ENCODE results near the gene CFB.
"Not testable (repeated sequence)": the region's sequence is repeated elsewhere in the genome, so short reads cannot be mapped to it uniquely, and the experiment has no call there.

- TF ChIP-seq ZFP3 (CRISPR knock-in tag; IDR thresholded peaks at IDR 0.05); TSHZ2 (CRISPR knock-in tag; IDR thresholded peaks at IDR 0.05); CSDC2 (CRISPR knock-in tag; IDR thresholded peaks at IDR 0.05); RARB (CRISPR knock-in tag; IDR thresholded peaks at IDR 0.05); POU6F1 (CRISPR knock-in tag; IDR thresholded peaks at IDR 0.05; ENCODE audit: borderline replicate concordance, low read depth); CREB5 (CRISPR knock-in tag; IDR thresholded peaks at IDR 0.05; ENCODE audit: low read depth); ZNF70 (CRISPR knock-in tag; IDR thresholded peaks at IDR 0.05); SNAI2 (CRISPR knock-in tag; IDR thresholded peaks at IDR 0.05); BACH2 (CRISPR knock-in tag; IDR thresholded peaks at IDR 0.05; ENCODE audit: borderline replicate concordance); ZNF565 (CRISPR knock-in tag; conservative IDR thresholded peaks at IDR 0.05; ENCODE audit: low read depth); ARNTL (CRISPR knock-in tag; IDR thresholded peaks at IDR 0.05; ENCODE audit: borderline replicate concordance, low read depth); ESRRG (CRISPR knock-in tag; IDR thresholded peaks at IDR 0.05); ISL1 (CRISPR knock-in tag; IDR thresholded peaks at IDR 0.05); TOX (CRISPR knock-in tag; IDR thresholded peaks at IDR 0.05; ENCODE audit: borderline replicate concordance): not testable (repeated sequence)
These were observed 39.2 kb upstream of the CFB start for GRCh38 chr6:31906727-31907126.
